ENCODE measurements around the gene CYTH1.
"Not testable (repeated sequence)": the region's sequence is repeated elsewhere in the genome, so short reads cannot be mapped to it uniquely, and the experiment has no call there.

CYTH1 gene

GRCh38 chr17:78753316-78754250 is 28.5 kb downstream of the CYTH1 start:
- no peak for DNase-seq

- no peak for DNase-seq
Measured at GRCh38 chr17:78751447-78752161, 30.5 kb downstream of the CYTH1 start.

GRCh38 chr17:78751000-78751399 is 31.1 kb downstream of the CYTH1 start:
- DNase-seq = not testable (repeated sequence)

- DNase-seq = no peak
Measured at GRCh38 chr17:78748730-78749317, 33.2 kb downstream of the CYTH1 start.

- DNase-seq = no peak
Measured at GRCh38 chr17:78748048-78748729, 33.9 kb downstream of the CYTH1 start.

GRCh38 chr17:78747488-78747887 is 34.6 kb downstream of the CYTH1 start:
- no peak for DNase-seq

- no peak for DNase-seq
Measured at GRCh38 chr17:78746949-78747269, 35.2 kb downstream of the CYTH1 start.

GRCh38 chr17:78746263-78746948 is 35.7 kb downstream of the CYTH1 start:
- DNase-seq = no peak

GRCh38 chr17:78745407-78746088 is 36.5 kb downstream of the CYTH1 start:
- DNase-seq = peak; percentile 73

- DNase-seq = no peak
Measured at GRCh38 chr17:78742901-78743300, 39.2 kb downstream of the CYTH1 start.

- DNase-seq = no peak
Measured at GRCh38 chr17:78741644-78742284, 40.3 kb downstream of the CYTH1 start.

GRCh38 chr17:78739331-78739931 is 42.6 kb downstream of the CYTH1 start:
- no peak for DNase-seq

GRCh38 chr17:78738698-78739097 is 43.4 kb downstream of the CYTH1 start:
- no peak for DNase-seq

- no peak for DNase-seq
Measured at GRCh38 chr17:78738278-78738677, 43.8 kb downstream of the CYTH1 start.

- no peak for DNase-seq
Measured at GRCh38 chr17:78737332-78737731, 44.7 kb downstream of the CYTH1 start.

- DNase-seq = no peak
Measured at GRCh38 chr17:78736526-78737079, 45.5 kb downstream of the CYTH1 start.

GRCh38 chr17:78735832-78736525 is 46.1 kb downstream of the CYTH1 start:
- no peak for DNase-seq

- DNase-seq = no peak
Measured at GRCh38 chr17:78734793-78735641, 47.1 kb downstream of the CYTH1 start.

- DNase-seq = no peak
Measured at GRCh38 chr17:78732354-78732753, 49.7 kb downstream of the CYTH1 start.
